HG03097 (cell line): ENCODE results near the gene MMD.

Experiments used
- ATAC-seq: cut with Tn5 transposase; IDR thresholded peaks from one replicate; pipeline ENCODE4 v1.9.1; 2021; ENCODE audit not compliant: unreplicated experiment, low FRiP score

Gene MMD

DNA sequence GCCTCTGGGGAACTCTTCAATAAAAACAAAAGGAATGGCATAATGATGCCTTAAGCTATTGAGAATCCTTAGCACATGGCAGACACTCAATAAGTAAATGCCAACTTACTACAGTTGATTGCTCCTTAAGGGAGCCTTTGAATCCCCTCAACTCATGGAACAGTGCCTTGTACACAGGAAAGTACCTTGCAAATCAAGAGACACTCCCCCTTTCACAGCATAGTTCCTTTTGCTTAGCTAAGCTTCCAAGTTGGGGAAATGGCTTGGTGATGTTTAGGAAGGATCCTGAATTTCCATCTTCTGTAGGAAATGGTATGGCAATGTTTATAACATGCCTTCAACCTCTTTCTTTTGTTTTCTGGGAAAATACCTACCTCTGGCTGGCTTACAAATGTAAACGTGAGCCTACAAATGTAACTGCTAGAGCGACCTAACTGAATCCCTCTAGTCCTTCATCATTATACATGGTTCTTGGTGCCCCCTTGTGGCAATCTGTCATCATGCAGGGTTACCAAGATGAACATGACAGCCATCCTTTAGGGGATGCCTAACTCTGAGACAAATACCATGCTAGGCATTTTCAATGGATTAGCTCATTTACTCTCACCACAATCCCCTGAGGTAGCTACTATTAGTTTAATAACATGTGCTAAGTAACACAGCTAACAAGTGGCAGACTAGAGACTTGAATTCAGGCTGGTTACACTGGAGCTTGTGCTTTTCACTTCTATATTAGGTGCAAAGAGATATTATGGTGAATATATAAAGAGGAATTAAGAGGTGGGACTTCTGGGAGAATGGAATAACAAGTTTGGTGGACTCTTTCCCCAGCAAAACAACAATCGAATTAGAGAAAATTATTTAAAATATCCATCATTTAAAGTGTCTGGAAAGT lies 65.0 kb downstream of the MMD start:
- ATAC-seq: peak; percentile 93

DNA sequence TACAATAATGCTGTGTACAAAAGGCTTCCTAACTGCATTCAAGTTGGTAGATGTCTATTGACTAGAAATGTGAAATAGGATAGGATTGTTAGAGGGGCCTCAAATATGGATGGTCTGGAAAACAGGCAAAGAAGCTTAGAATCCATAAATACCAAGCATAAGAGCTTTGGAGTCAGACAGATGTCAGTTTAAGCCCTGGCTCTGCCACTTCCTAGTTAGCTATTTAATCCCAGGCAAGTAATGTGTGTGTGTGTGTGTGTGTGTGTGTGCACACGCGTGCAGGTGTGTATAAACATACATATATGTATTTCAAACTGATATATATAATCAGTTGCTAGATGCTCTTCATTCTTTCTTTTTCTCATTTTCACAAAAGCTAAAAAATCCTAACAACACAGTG lies 66.7 kb downstream of the MMD start:
- ATAC-seq: no peak

DNA sequence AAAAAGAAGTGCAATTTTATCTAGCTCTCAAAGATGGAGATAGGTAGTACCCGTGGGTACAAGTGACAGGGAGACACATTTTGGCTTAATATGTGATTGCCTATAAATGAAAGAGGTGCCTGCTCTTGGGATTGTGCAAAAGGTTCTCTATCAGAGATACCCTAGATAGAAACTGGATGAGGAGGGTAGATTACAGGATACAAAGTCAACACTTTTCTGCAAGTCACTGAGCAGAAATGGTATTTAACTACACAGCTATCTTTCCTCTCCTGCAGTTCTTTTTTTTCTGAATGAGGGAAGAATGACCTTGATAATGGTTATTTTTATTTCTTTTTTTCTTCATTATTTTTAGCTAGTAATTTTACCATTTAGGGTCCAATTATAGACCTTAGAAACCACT lies 67.6 kb downstream of the MMD start:
- ATAC-seq: no peak

DNA sequence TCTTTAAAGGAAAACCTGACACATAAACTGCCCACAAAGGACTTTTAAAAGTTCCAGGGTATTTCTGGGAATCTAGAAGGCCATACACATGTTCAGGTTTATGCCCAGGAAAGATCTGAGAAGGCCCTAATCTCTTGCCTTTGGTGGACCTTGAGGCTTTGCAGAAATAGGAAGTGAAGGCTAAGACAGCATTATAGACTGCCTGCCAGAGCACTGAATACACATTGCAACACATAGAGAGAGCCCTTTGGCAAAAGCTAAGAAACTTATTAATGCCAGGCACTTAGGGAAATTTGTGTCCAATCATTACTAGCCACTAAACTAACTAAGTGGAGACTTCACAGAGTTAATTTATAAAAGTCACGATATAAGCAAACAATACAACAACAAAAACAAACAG lies 70.4 kb downstream of the MMD start:
- ATAC-seq: no peak

DNA sequence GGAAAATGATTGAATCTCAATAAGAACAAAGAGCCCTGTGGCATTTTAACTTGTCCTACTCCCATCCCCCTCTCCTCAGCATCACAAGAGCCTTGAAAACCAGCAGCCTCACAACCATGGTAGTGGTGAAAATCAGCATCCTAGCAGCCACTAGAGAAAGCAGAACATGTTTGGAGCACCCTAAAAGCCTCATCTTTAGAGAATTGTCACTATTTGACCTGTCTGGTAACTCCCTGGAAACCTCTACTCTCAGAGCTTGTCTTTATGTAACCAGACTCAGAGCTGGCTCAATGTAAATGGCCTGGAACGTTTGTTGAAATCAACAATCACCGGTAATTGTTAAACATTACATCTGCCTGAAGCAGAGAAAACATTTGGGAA lies 70.8 kb downstream of the MMD start:
- ATAC-seq: no peak

DNA sequence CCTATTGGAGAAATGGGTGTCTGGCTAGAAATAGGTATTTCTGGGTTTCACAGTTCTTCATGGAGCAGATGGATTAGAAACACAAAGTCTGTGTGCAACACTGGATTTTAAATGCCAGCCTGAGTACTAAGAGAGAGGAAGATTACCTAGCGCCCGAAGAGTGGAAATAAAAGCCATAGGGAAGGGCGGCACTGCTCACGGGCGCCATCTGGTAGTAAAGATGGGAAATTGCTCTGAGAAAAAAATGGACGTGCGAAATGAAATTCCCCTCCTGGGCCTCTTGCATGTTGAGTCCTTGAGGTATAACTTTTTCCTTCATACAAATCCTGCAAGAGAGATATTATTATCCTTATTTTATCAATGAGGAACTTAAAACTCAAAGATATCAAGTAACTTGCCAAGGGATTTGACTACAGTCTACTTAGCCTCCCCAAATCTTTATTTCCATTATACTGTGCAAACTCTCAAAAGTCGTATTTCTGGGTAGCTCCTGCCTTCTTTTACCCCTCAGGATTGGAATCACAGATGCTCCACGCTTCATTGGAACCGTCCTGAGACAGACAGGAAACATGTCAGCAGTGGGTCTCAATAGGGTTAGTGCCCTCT lies 72.8 kb downstream of the MMD start:
- no peak for ATAC-seq

DNA sequence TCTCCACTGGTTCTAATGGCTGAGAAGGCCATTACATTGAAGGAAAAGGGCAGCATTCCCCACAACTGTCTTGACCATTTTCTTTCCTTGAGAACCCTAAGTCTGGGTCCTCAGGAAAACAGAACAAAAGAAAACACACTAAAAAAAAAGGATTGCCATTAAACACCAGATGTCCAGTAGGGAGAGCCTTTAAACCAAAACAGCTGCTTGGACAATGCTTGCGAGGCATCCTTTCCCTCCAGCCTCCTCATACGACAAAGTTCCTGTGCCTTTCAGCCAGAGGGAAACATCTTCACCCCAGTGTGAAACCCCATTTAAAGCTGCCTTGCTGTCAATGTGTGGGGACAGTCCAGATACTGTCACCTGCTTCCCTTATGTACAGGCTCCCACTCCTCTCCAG lies 74.3 kb downstream of the MMD start:
- ATAC-seq: no peak

DNA sequence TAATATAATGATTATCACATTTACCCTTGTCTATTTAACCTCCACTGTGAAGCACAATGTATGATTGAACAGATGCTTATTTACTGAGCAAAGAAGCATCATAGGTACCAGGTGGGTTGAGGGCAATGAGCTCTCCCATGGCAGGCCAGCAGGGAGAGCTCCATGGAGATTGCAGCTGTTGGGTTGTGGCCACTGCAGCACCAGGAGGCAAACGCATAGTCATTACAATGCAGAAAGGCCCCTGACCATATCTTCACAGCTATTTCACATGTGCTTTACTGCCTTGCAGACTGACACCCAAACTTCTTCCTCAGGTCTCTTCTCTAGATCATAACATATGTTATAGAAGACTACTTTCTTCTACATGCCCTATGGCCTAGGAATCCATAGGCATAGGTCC lies 75.0 kb downstream of the MMD start:
- ATAC-seq: no peak

DNA sequence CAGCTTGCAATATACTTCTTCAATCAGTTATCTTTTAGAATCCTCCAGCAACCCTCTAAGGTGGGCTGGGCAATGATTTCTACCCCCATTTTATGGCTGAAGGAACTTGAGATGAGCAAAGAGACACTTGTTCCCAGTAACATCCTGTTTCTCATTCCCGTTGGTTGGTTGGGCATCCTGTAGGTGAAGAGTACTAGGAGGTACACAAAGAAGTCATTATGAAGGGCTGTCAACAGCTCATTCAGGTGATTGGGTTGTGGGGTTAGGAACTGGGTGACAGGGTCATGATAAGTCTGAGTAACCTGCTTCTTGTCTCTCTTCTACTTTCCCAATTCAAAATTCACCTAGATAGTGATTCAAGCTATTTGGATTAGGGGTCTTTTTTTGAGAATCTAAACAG lies 76.5 kb downstream of the MMD start:
- no peak for ATAC-seq

DNA sequence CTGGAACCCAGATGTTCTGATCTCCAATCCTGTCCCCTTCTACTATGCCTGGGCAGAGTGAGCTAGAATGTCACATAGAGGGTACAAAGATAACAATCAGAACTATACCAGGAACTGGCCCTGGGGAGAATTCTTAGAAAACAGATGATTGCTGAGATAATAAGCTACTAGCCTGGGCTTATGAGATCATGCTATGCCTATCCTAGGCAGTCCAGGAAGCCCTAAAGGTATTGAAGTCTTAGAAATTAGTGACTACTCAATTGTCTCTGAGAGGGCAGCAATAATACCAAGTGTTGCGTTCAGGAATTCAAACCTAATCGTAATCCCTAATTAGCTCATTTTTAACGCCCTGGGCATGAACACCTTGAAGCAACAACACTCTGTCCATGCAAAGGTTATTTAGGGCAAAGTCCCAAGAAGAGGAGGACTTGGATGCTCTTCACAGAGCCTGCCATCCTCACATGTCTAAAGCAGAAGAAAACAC lies 77.1 kb downstream of the MMD start:
- ATAC-seq: no peak

DNA sequence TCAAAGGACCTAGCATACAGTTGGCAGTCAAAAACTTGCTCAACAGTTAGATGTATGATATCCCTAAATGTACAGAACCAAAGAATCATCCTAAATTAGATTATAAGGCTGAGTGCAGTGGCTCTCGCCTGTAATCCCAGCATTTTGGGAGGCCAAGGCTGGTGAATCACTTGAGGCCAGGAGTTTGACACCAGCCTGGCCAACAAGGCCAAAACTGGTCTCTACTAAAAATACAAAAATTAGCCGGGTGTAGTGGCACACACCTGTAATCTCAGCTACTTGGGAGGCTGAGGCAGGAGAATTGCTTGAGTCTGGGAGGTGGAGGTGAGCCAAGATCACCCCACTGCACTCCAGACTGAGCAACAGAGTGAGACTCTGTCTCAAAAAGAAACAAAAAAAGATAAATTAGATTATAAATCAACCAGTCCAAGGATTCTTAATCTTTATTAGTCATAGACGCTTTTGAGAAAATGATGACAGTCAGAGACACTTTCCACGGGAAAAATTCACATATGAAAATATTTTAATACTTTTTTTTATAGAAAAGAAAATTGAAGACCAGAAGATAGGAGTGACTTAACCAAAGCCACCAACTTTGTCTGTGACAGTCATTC lies 77.6 kb downstream of the MMD start:
- no peak for ATAC-seq

DNA sequence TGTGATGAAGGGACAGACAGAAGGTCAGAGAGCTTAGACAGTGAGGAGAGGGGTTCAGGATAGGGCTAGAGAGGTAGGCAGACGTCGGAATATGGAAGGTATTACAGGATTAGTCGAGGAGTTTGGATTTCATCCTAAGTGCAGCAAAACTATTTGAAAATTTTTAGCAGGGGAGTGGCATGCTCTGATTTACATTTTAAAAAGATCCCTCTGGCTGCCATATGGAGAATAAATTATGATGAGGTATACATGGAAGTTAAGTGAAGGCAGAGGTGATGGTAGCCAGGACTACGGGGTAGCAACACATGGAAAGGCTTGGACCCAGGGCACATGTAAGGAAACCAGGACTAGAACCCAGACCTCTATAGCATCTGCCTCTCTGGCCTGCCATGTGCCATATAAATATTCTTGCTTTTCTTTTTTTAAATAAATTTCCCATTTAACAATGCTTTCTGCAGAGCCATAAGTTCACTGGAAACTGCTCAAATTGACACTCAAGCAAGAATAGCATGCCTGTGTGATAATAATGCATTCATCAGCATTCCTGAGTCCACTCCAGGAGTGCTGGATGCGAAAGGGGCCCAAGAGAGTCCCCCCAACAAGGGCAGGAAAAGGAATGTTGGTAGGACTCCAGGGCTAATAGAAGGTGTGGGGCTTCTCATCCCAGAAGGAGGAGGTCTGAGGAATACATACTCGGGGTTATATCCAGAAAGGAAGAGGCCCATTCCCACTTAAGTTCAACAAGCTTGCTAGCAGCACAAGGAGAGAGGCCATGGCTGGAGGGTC lies 78.6 kb downstream of the MMD start:
- ATAC-seq: no peak
